Stimulated activated CD8-positive, alpha-beta memory T cell treated with anti-CD3 and anti-CD28 coated beads, Interleukin-12 subunit alpha, Interleukin-12 subunit beta, amount 100 ng/mL, for 24 hours (primary cell): ENCODE results near the gene TMPRSS15.

ENCODE experiments used
- DNase-seq: peaks from one replicate; pipeline ENCODE4 v3.0.0-alpha.2; 2020; ENCODE audit errors: extremely low read depth

TMPRSS15 gene

DNA sequence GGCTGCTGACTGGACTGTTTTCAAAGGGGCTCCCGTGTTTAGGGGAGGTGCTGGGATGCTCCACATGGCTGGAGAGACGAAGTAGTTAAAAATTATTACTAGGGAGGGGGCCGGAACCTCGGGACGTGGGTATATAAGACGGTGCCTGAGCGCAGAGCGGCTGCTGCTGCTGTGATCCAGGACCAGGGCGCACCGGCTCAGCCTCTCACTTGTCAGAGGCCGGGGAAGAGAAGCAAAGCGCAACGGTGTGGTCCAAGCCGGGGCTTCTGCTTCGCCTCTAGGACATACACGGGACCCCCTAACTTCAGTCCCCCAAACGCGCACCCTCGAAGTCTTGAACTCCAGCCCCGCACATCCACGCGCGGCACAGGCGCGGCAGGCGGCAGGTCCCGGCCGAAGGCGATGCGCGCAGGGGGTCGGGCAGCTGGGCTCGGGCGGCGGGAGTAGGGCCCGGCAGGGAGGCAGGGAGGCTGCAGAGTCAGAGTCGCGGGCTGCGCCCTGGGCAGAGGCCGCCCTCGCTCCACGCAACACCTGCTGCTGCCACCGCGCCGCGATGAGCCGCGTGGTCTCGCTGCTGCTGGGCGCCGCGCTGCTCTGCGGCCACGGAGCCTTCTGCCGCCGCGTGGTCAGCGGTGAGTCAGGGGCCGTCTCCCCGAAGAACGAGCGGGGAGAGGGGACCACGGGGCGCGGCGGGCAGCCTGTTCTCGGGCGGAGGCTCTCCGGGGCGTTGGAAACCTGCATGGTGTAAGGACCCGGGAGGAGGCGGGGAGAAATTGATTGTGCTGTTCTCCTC is 158.7 kb downstream of the TMPRSS15 start, which contains the start of gene CHODL:
Gene CHODL (plus strand): TSS at position 163 of the 793 bp plus-strand sequence. CDS start 391 bp downstream, at position 554.
- DNase-seq = no peak

DNA sequence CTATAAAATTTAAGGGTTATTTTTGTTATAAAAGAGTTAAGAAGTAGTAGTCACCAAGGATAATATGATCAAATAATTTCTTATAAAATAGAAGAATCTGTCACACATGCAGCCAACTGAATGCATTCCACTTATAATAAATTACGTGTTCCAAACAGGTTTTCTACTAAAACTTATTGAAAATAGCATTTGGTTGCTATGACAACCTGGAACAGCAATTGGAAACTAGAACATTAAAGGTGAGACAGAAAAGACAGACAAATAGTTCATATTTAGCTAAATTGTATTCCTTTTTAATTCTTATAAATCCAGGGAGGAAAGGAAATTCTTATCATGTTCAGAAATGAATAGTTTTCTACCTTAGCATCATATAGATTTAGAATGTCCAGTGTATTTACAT is 168.0 kb downstream of the TMPRSS15 start:
- no peak for DNase-seq

GRCh38 chr21:18228060-18228739 is 175.4 kb downstream of the TMPRSS15 start:
- no peak for DNase-seq

DNA sequence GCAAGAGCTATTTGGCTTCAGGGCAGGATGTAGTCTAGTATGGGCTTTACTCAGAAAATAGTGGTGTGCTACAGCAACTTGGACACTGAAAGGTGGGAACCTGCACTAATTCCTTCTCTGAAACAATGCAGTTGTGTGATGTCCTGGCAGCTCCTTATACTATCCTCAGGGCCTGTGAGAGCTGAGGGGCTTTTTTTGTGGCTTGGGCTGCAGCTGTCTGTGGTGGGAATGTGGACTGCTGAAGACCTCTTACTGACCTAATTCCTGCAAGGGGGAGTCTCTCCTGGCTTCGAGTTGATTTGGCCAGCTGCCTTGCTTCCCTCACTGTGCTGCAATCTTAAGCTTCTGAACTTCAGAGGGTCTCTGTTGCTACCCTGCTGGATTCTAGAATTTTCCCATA is 181.2 kb downstream of the TMPRSS15 start:
- no peak for DNase-seq

GRCh38 chr21:18220498-18220897 is 183.1 kb downstream of the TMPRSS15 start:
- DNase-seq = no peak
